Left renal pelvis (tissue), 4 donors: ENCODE measurements around the gene FNDC10. TPM values are rescaled to one million over a fixed set of nuclear protein-coding genes. Genes with fewer than 3 reads are reported as not detected.

Experiments
- DNase-seq, 4 donors: peaks; one replicate each; pipeline ENCODE4 v3.0.0-alpha.2; 2013; ENCODE audit warnings: low read depth in 4 of 4, low spot score in 3 of 4
- polyA plus RNA-seq, 4 donors: library from polyadenylated mRNA; unstranded; fragments of 120-200 nt; gene quantifications; one replicate each; pipeline ENCODE4 v1.2.1, GENCODE V29; 2013; ENCODE audit not compliant: insufficient read length in 4 of 4

The FNDC10 gene
- polyA plus RNA-seq, 4 donors = 2.5 to 3.9 (median 3.4) TPM

GRCh38 chr1:1628754-1629429 is 29.0 kb upstream of the FNDC10 start:
- no peak for DNase-seq

GRCh38 chr1:1627829-1628753 is 28.2 kb upstream of the FNDC10 start:
- no peak for DNase-seq

- DNase-seq = no peak
These were observed 27.4 kb upstream of the FNDC10 start for GRCh38 chr1:1627261-1627828.

DNA sequence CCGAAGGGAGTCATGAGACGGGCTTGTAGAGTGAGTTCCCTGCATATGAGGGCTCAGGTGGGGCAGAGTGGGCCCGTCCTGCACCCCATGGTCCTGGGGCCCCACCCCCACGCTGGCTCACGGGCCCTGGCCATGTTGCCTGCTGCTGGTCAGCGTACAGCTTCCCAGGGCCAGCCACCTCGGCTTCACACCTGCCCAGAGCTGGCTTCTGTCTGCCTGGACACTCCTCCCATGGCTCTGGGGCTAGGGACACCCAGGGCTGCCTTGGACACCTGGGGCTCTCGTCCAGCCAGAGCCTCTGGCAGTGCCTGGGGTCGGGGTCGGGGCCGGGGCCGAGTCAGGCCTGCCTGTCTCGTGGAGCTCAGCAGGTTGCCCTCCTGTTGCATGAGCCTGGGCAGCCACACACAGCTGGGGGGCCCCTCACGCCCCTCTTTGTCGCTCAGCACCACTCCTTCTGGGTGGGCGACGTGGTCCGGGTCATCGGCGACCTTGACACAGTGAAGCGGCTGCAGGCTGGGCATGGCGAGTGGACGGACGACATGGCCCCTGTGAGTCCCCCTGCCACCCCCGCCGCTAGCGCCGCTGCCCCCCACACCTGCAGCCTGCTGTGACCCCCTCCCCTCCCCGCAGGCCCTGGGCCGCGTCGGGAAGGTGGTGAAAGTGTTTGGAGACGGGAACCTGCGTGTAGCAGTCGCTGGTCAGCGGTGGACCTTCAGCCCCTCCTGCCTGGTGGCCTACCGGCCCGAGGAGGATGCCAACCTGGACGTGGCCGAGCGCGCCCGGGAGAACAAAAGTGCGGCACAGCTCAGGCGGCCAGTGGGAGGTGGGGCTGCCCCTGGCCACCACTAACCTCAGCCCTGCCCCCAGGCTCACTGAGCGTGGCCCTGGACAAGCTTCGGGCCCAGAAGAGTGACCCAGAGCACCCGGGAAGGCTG is 26.5 kb upstream of the FNDC10 start:
- DNase-seq = no peak

DNA sequence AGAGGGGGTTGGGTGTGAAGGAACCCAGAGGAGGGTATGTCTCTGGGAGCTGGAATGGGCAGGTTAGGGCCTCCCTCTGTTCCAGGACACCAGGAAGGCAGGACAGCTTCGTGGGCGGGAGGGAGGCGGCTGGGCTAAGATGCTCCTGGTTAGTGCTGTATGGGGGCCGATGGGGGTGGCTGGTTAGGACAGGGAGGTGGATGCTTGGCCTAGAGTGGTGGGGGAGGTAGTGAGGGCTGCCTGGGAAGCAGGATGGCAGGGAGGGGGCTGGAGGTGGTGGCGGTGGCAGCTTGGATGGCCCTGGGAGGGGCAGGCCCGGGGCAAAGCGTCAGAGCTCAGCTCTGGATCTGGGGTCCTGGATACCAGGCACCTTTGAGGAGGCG is 25.9 kb upstream of the FNDC10 start:
- DNase-seq = no peak

GRCh38 chr1:1625404-1625775 is 25.5 kb upstream of the FNDC10 start:
- DNase-seq = no peak

- DNase-seq = no peak
These were observed 24.8 kb upstream of the FNDC10 start for GRCh38 chr1:1624443-1625403.

GRCh38 chr1:1623631-1624442 is 23.9 kb upstream of the FNDC10 start:
- no peak for DNase-seq

DNA sequence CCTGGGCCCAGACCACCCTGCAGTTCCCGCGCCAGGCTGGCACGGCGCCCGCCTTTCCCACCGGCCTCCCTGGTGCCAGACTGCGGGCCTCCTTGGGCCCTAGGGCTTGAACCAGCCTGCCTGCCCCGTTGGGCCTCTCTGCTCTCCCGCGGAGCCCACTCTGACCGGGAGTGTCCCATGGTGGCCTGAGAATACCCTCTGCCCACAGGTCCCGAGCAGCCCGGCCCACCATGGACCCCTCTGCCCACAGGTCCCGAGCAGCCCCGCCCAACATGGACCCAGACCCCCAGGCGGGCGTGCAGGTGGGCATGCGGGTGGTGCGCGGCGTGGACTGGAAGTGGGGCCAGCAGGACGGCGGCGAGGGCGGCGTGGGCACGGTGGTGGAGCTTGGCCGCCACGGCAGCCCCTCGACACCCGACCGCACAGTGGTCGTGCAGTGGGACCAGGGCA is 23.3 kb upstream of the FNDC10 start:
- DNase-seq = no peak

GRCh38 chr1:1622788-1623094 is 22.8 kb upstream of the FNDC10 start:
- DNase-seq = no peak

- DNase-seq = no peak
These were observed 22.3 kb upstream of the FNDC10 start for GRCh38 chr1:1622010-1622787.

- no peak for DNase-seq
These were observed 21.5 kb upstream of the FNDC10 start for GRCh38 chr1:1621173-1622009.

GRCh38 chr1:1620433-1621139 is 20.7 kb upstream of the FNDC10 start:
- DNase-seq = no peak

- no peak for DNase-seq
These were observed 20.0 kb upstream of the FNDC10 start for GRCh38 chr1:1619917-1620361.

DNA sequence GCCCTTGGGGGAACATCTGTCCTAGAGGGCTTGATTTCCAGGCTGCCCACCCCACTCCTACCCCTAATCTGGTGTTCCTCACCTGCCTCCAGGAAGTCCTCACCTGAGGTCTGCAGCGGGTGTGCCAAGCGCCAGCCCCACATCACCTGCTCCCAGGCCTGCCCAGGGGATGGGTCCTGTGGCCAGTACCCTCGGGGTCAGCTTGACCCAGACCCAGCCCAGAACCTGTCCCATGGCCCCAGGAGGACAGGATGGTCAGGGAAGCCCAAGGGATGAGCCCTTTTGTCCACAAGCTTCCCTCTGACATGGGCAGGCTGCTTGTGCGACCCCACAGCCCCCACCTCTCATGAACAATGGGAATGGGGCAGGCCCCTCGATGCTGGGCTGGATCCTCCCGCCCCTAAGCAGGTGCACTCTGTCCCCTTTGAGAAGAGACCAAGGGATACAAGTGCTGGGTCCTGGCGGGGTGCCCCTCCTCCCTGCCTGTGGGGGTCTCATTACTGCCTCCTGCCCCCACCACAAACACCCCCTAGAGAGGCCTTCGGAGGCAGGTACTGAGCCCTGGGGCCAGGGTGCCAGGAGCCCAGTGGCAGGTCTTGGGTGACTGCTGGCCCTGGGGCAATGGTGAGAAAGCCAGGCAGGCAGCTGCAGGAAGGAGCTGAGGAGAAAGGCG is 18.6 kb upstream of the FNDC10 start:
- no peak for DNase-seq

GRCh38 chr1:1617925-1618324 is 18.0 kb upstream of the FNDC10 start:
- DNase-seq = no peak
